ENCODE measurements around the gene GRIA4.

DNA sequence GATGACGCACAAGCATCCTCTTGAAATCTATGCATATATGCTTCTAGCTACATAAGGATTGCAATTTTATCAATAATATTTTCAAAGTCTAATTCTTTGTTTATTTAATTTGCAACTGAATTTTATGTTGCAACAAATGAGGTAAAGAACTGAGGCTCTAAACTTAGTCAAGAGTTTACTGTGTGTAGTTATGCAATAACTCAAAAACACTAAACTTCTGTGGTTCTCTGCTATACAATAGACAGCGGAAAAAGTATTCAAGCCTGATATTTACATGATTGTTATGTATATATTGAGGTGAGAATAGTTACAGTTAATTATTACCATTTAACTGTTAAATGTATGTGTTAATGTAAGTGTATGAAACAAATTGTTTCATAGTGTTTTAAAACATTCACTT is 379.3 kb downstream of the GRIA4 start:
- no peak for TF ChIP-seq EZH2 (IDR thresholded peaks at IDR 0.05; ENCODE audit: borderline replicate concordance)
- TF ChIP-seq, protein P1, sequence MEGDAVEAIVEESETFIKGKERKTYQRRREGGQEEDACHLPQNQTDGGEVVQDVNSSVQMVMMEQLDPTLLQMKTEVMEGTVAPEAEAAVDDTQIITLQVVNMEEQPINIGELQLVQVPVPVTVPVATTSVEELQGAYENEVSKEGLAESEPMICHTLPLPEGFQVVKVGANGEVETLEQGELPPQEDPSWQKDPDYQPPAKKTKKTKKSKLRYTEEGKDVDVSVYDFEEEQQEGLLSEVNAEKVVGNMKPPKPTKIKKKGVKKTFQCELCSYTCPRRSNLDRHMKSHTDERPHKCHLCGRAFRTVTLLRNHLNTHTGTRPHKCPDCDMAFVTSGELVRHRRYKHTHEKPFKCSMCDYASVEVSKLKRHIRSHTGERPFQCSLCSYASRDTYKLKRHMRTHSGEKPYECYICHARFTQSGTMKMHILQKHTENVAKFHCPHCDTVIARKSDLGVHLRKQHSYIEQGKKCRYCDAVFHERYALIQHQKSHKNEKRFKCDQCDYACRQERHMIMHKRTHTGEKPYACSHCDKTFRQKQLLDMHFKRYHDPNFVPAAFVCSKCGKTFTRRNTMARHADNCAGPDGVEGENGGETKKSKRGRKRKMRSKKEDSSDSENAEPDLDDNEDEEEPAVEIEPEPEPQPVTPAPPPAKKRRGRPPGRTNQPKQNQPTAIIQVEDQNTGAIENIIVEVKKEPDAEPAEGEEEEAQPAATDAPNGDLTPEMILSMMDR (IDR thresholded peaks at IDR 0.05; ENCODE audit: poor library complexity), result no peak
